Esophagus muscularis mucosa (tissue), 4 donors: ENCODE measurements around the gene SLC35B4. TPM values are rescaled to one million over a fixed set of nuclear protein-coding genes. Genes with fewer than 3 reads are reported as not detected.

Experiments
- DNase-seq: peaks from one replicate; pipeline ENCODE4 v3.0.0-alpha.2; 2017; ENCODE audit errors: extremely low spot score
- H3K27ac ChIP-seq, 4 donors: fragments of 200-600 bp; sonication (generic); replicated peaks in 1 of 4; 1 replicate in 3 of 4; 2 replicates in 1 of 4; pipeline ENCODE4 v1.5.1; 2016 to 2019; ENCODE audit warnings: mild to moderate bottlenecking in 1 of 4
- H3K27me3 ChIP-seq, 4 donors: fragments of 200-600 bp; sonication (generic); one replicate each; pipeline versions ENCODE4 v1.5.1 to v1.6.0; 2016 to 2019
- H3K36me3 ChIP-seq, 4 donors: fragments of 200-600 bp; sonication (generic); one replicate each; pipeline ENCODE4 v1.5.1; 2016 to 2019
- H3K4me1 ChIP-seq, 4 donors: fragments of 200-600 bp; sonication (generic); one replicate each; pipeline ENCODE4 v1.5.1; 2016 to 2019
- H3K4me3 ChIP-seq, 4 donors: fragments of 200-600 bp; sonication (generic); 1 replicate in 2 of 4; 2 replicates in 2 of 4; pipeline ENCODE4 v1.5.1; 2016 to 2019; ENCODE audit warnings: mild to moderate bottlenecking in 4 of 4, moderate library complexity in 1 of 4
- H3K9me3 ChIP-seq, 4 donors: fragments of 200-600 bp; sonication (generic); 1 replicate in 3 of 4; 2 replicates in 1 of 4; pipeline ENCODE4 v1.5.1; 2016 to 2019
- CTCF ChIP-seq, 3 experiments: fragments of 200-600 bp in 2 of 3; fragments of 450-650 bp in 1 of 3; sonication (generic) in 2 of 3; IDR thresholded peaks; one replicate each; pipeline ENCODE4 v1.5.1; 2017 to 2019; ENCODE audit warnings: antibody characterized with exemption in 3 of 3, mild to moderate bottlenecking in 2 of 3, moderate library complexity in 1 of 3
- EP300 ChIP-seq: sonication (generic); formaldehyde crosslinking; IDR thresholded peaks from one replicate; pipeline ENCODE4 v1.6.1; 2017; ENCODE audit warnings: antibody characterized with exemption
- POLR2A ChIP-seq: fragments of 450-650 bp; IDR thresholded peaks from one replicate; pipeline ENCODE4 v1.6.1; 2017; ENCODE audit warnings: antibody characterized with exemption, moderate library complexity, mild to moderate bottlenecking, low read depth
- POLR2AphosphoS5 ChIP-seq, 2 donors: sonication (generic); formaldehyde crosslinking; IDR thresholded peaks; one replicate each; pipeline ENCODE4 v1.6.1; 2017; ENCODE audit warnings: antibody characterized with exemption in 2 of 2
- WGBS: methylation state at CpG from one replicate; pipeline ENCODE4 v1.1.5; 2018; 5-methylcytosine and 5-hydroxymethylcytosine counted together
- intact Hi-C: fragments of 100-400 bp; cut with DNase I; formaldehyde crosslinking; loops from one replicate; pipeline ENCODE4 v1.15.1; 2023
- total RNA-seq, 4 donors: library from RNA; depleted of rRNA; stranded (reverse); fragments of >200 nt; gene quantifications; one replicate each; pipeline versions ENCODE4 v1.1.0 to v1.2.1, GENCODE V29; 2016

The SLC35B4 gene
- total RNA-seq, 4 donors from 2014 or later: 6.6 to 8.6 (median 7.9) TPM

GRCh38 chr7:134279336-134279735 lies 37.4 kb downstream of the SLC35B4 start:
- TF ChIP-seq CTCF (IDR thresholded peaks at IDR 0.05) (no peak), POLR2AphosphoS5 (IDR thresholded peaks at IDR 0.05) (no peak), EP300 (no peak), POLR2A (no peak)
- H3K27ac ChIP-seq: no peak overlapping the region
- no peaks in the 10 kb centered on the region for H3K9me3 ChIP-seq
- no peaks in the 10 kb centered on the region for H3K4me1 ChIP-seq
- intact Hi-C loops: no loop called here
- no peaks in the 10 kb centered on the region for H3K27me3 ChIP-seq
- 92% methylated on average over 3 of the region's 3 CpGs for WGBS
- no peaks in the 10 kb centered on the region for H3K36me3 ChIP-seq
- no peak overlapping the region for H3K4me3 ChIP-seq
- no peak for DNase-seq

DNA sequence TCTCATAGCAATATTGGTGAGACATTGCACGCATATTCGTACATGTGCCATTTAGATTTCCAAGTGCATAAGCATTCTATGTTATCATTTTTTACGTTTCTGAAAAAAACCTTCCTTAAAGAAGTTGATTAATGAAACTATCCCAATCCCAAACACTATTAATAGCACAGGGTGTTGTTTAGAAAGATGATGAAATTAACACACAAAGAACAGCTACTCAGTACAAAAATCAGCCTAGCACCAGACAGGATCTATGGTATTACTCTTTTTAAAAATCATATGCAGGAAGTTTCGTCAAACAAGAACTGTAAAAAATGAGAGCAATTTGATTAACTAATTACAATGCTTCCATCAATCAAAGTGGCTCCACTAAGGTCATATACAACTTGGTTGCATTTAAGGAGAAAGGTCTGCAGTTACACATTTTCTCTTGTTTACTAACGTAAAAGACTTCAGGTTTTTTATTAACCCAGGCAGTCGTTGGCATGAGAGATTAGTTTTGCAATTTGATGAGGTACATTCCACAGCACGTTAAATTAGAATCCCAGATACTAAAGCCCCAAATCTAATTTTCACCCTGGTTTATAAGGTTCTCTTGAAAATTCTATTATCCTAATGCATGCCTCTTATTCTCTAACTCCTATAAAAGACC lies 38.1 kb downstream of the SLC35B4 start:
- DNase-seq: no peak
- 71% methylated on average over 7 of the region's 7 CpGs for WGBS
- H3K27me3 ChIP-seq: no peaks in the 10 kb centered on the region
- H3K27ac ChIP-seq: no peak overlapping the region
- H3K36me3 ChIP-seq: no peaks in the 10 kb centered on the region
- TF ChIP-seq CTCF (IDR thresholded peaks at IDR 0.05) (no peak), EP300 (no peak), POLR2AphosphoS5 (IDR thresholded peaks at IDR 0.05) (no peak), POLR2A (no peak)
- intact Hi-C loops: no loop called here
- H3K4me1 ChIP-seq: no peaks in the 10 kb centered on the region
- H3K9me3 ChIP-seq: no peaks in the 10 kb centered on the region
- no peak overlapping the region for H3K4me3 ChIP-seq

DNA sequence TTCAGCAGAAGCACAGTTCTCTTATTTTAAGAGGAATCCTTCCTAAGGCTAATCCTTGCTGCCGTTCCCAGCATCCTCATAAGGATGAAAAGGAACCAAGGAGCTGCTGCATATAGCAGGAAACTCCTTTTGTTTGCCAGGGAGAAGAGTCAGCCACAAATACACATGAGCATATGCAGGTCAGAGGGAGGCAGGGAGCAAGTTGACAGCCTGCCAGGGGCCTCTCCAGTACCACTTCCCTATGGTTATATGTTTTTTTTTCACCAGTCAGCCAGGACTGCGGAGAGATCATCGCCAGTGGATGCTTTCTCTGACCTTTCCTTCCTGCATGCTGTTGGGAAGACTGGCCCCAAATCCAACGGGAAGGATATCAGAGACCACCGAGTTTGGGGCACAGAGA lies 39.8 kb downstream of the SLC35B4 start:
- no peak for DNase-seq
- H3K27me3 ChIP-seq: no peaks in the 10 kb centered on the region
- H3K4me1 ChIP-seq: no peaks in the 10 kb centered on the region
- H3K27ac ChIP-seq: no peak overlapping the region
- no peaks in the 10 kb centered on the region for H3K36me3 ChIP-seq
- intact Hi-C loops: no loop called here
- no peaks in the 10 kb centered on the region for H3K9me3 ChIP-seq
- WGBS: 43% methylated on average over 5 of the region's 5 CpGs
- no peak overlapping the region for H3K4me3 ChIP-seq
- TF ChIP-seq CTCF (IDR thresholded peaks at IDR 0.05) (no peak), POLR2A (no peak), EP300 (no peak), POLR2AphosphoS5 (IDR thresholded peaks at IDR 0.05) (no peak)

GRCh38 chr7:134262322-134262721 lies 54.4 kb downstream of the SLC35B4 start:
- peaks cover 0 to 7% (median 0%) of the 10 kb centered on the region in 4 donors for H3K9me3 ChIP-seq
- no peak overlapping the region for H3K27ac ChIP-seq
- 86% methylated on average over 4 of the region's 4 CpGs for WGBS
- TF ChIP-seq POLR2A: no peak
- no peak for TF ChIP-seq EP300
- no peak for TF ChIP-seq CTCF (IDR thresholded peaks at IDR 0.05)
- no peak for TF ChIP-seq POLR2AphosphoS5 (IDR thresholded peaks at IDR 0.05)
- intact Hi-C loops: no loop called here
- DNase-seq: no peak
- H3K36me3 ChIP-seq: no peaks in the 10 kb centered on the region
- no peak overlapping the region for H3K4me3 ChIP-seq
- no peaks in the 10 kb centered on the region for H3K27me3 ChIP-seq
- no peaks in the 10 kb centered on the region for H3K4me1 ChIP-seq

GRCh38 chr7:134255814-134256213 lies 60.9 kb downstream of the SLC35B4 start:
- Histone ChIP-seq H3K9me3 (no peaks in the 10 kb centered on the region), H3K27ac (no peak overlapping the region)
- 82% methylated on average over 5 of the region's 5 CpGs for WGBS

More at GRCh38 chr7:134255814-134256213, 60.9 kb downstream of the SLC35B4 start:
- Histone ChIP-seq H3K4me1 (no peaks in the 10 kb centered on the region), H3K27me3 (no peaks in the 10 kb centered on the region), H3K4me3 (no peak overlapping the region), H3K36me3 (no peaks in the 10 kb centered on the region)
- no peak for DNase-seq
- intact Hi-C loops: no loop called here
- TF ChIP-seq POLR2A: no peak
- no peak for TF ChIP-seq CTCF (IDR thresholded peaks at IDR 0.05)
- no peak for TF ChIP-seq POLR2AphosphoS5 (IDR thresholded peaks at IDR 0.05)
- TF ChIP-seq EP300: no peak
